Measurements from ENCODE around the gene NUBP2.
A peak's percentile ranks its signal among the peaks of the same experiment; 100 is the strongest.

Gene NUBP2

DNA sequence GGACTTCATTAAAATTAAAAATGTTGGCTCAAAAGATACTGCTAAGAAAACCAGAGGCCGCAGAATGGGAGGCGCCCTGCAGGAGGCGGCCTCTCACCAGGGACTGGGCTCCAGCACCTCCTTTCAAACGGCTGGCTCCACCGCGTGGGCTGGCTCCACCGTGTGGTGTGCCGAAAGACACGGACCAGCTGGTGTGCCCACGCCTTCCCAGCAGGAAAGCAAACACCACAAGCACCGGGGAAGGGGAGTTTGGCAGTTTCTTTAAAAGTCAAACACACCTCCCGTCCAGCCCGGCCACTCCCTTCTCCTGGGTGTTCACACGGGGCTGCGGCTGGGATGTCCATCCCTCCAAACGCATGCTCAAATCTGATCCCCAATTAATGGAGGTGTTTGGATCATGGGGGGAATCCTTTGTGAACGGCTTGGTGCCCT lies 30.0 kb downstream of the NUBP2 start:
- Mint-ChIP-seq H3K36me3 (ENCODE audit: low read depth) (peaks cover 19% of the 10 kb centered on the region), H3K4me1 (no peaks in the 10 kb centered on the region), H3K27ac (no peak overlapping the region), H3K4me3 (no peak overlapping the region), H3K27me3 (ENCODE audit: low read depth) (no peaks in the 10 kb centered on the region), H3K9me3 (no peaks in the 10 kb centered on the region)
- peak; percentile 33 to 60 (median 43) for TF ChIP-seq CTCF (IDR thresholded peaks at IDR 0.05; ENCODE audit: unreplicated experiment in 3 of 3)

DNA sequence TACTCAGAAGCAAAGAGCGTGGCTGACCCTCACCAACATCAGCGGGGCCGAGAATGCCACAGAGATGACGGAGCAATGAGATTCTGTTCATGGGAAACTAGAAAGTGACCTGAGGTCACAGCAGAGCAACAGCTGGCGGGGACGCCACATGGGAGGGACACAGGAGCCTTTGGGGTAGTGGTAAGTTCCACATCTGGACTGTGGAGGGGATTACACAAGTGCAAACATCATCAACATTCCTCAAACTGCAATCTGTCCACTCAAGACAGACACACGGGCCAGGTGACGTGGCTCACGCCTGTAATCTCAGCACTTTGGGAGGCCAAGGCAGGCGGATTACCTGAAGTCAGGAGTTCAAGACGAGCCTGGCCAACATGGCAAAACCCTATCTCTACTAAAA lies 32.7 kb downstream of the NUBP2 start:
- Mint-ChIP-seq H3K27ac (no peak overlapping the region), H3K4me1 (no peaks in the 10 kb centered on the region), H3K27me3 (ENCODE audit: low read depth) (no peaks in the 10 kb centered on the region), H3K4me3 (no peak overlapping the region), H3K36me3 (ENCODE audit: low read depth) (peaks cover 16% of the 10 kb centered on the region), H3K9me3 (no peaks in the 10 kb centered on the region)
- TF ChIP-seq CTCF (IDR thresholded peaks at IDR 0.05; ENCODE audit: unreplicated experiment in 3 of 3), result no peak

- no peak overlapping the region for H3K27ac Mint-ChIP-seq
- H3K36me3 Mint-ChIP-seq (ENCODE audit: low read depth), result peaks cover 16% of the 10 kb centered on the region
- no peaks in the 10 kb centered on the region for H3K27me3 Mint-ChIP-seq (ENCODE audit: low read depth)
- no peaks in the 10 kb centered on the region for H3K4me1 Mint-ChIP-seq
- H3K9me3 Mint-ChIP-seq, result no peaks in the 10 kb centered on the region
- no peak overlapping the region for H3K4me3 Mint-ChIP-seq
- TF ChIP-seq CTCF (IDR thresholded peaks at IDR 0.05; ENCODE audit: unreplicated experiment in 3 of 3), result no peak
Observed at GRCh38 chr16:1816396-1817275, 33.9 kb downstream of the NUBP2 start.

DNA sequence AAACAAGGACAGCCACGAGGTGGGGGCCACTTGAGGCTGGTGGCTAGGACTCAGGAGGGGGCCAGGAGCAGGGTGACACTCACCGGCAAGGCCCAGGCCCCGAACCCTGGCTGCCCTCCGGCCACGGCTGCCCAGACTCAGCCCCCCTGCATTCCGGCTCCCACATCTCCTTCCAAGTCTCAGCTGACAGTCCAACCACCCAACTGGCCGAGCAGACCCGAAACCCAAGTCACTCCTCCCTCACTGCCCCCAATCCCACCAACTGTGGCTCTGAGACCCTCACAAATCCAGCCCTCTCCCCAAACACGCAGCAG lies 34.5 kb downstream of the NUBP2 start:
- H3K36me3 Mint-ChIP-seq (ENCODE audit: low read depth), result peaks cover 16% of the 10 kb centered on the region
- H3K4me1 Mint-ChIP-seq, result no peaks in the 10 kb centered on the region
- H3K27ac Mint-ChIP-seq, result no peak overlapping the region
- no peaks in the 10 kb centered on the region for H3K27me3 Mint-ChIP-seq (ENCODE audit: low read depth)
- H3K9me3 Mint-ChIP-seq, result no peaks in the 10 kb centered on the region
- no peak for TF ChIP-seq CTCF (IDR thresholded peaks at IDR 0.05; ENCODE audit: unreplicated experiment in 3 of 3)
- no peak overlapping the region for H3K4me3 Mint-ChIP-seq

- no peaks in the 10 kb centered on the region for H3K27me3 Mint-ChIP-seq (ENCODE audit: low read depth)
- no peaks in the 10 kb centered on the region for H3K4me1 Mint-ChIP-seq
- peaks cover 16% of the 10 kb centered on the region for H3K36me3 Mint-ChIP-seq (ENCODE audit: low read depth)
- no peak overlapping the region for H3K4me3 Mint-ChIP-seq
- no peak for TF ChIP-seq CTCF (IDR thresholded peaks at IDR 0.05; ENCODE audit: unreplicated experiment in 3 of 3)
- H3K9me3 Mint-ChIP-seq, result no peaks in the 10 kb centered on the region
- no peak overlapping the region for H3K27ac Mint-ChIP-seq
Observed at GRCh38 chr16:1817716-1818115, 35.0 kb downstream of the NUBP2 start.

All from nephron (organoid).